Right ventricle myocardium inferior (tissue), 1 donor: Measurements from ENCODE around the gene METRNL. TPM values are rescaled to one million over a fixed set of nuclear protein-coding genes. Genes with fewer than 3 reads are reported as not detected.
"Not testable (repeated sequence)": the region's sequence is repeated elsewhere in the genome, so short reads cannot be mapped to it uniquely, and the experiment has no call there.

ENCODE experiments used
- ATAC-seq: fragments of 200-7000 bp; cut with Tn5 transposase; one replicate; pipeline ENCODE4 v1.9.1; 2020; ENCODE audit warnings: mild to moderate bottlenecking, moderate library complexity
- DNase-seq: peaks from one replicate; pipeline ENCODE4 v3.0.0; 2021; ENCODE audit errors: missing footprints
- intact Hi-C: fragments of 100-400 bp; cut with DNase I; formaldehyde crosslinking; loops from one replicate; pipeline ENCODE4 v1.11.0; 2022
- total RNA-seq: library from RNA; stranded (reverse); fragmentation: NEBNext Ultra II Directional; extraction: Animal tissue kit (Norgen Biotek cat#: 25700); gene quantifications from one replicate; pipeline ENCODE4 v1.2.1, GENCODE V29; 2021
- donor health status: DM: no; HTN: yes; CAD: no; lungs with severe emphysema.

The METRNL gene
- total RNA-seq, 1 donor from 2014 or later: 70.1 TPM

GRCh38 chr17:83140249-83140566, 60.8 kb downstream of the METRNL start:
- DNase-seq, ATAC-seq, intact Hi-C loops: not testable (repeated sequence)

DNA sequence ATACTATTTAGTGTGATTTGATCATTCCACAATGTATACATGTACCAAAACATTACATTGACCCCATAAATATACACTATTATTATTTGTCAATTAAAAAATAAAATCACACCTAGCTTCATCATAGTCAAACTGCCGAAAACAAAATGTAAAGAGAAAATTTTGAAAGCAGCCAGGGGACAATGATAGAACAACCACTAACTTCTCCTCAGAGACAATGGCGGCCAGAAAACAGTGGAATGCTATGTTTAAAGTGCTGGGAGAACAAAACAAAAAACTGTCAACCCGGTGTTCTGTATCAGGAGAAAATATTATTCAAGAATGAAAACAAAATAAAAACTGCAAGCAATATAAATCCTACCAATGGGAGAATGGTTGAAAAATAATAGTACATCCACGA, 63.2 kb downstream of the METRNL start:
- intact Hi-C loops: no loop called here
- DNase-seq (no peak), ATAC-seq (no peak)

GRCh38 chr17:83143817-83144231, 64.4 kb downstream of the METRNL start:
- ATAC-seq (no peak), DNase-seq (no peak)
- intact Hi-C loops: no loop called here

Other genes with a start within 250 kb of the METRNL start
- not detected for gene ZNF750, start 239.6 kb upstream of the METRNL start, total RNA-seq